ENCODE measurements around the gene MRPS11. TPM values are rescaled to one million over a fixed set of nuclear protein-coding genes. Genes with fewer than 3 reads are reported as not detected.
A peak's percentile ranks its signal among the peaks of the same experiment; 100 is the strongest.

MRPS11 gene
- total RNA-seq, 1 donor from 2014 or later: 45.2 TPM

DNA sequence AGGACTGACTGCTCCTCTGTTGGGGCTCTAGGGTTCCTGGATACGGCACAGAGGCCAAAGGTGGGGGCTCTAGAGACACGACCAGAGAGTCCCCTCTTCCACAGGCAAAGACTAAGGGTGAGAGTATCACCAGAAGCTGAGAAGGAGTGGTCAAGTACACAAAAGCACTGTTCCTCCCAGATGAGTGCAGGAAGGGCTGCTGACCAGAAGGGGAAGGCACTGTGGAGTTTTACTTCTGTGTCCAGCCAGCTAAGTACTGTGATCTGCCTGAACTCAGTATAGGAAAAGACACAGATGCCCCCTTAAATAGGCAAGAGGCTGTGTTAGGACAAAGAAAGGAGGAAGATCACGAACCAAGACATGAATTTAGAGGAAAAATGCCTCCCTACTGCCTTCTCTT is 11.7 kb downstream of the MRPS11 start:
- peaks cover 7% of the 10 kb centered on the region for H3K36me3 Mint-ChIP-seq
- no peak overlapping the region for H3K27ac Mint-ChIP-seq
- no peaks in the 10 kb centered on the region for H3K27me3 Mint-ChIP-seq
- no peak for TF ChIP-seq CTCF (conservative IDR thresholded peaks at IDR 0.05)
- H3K4me3 Mint-ChIP-seq: no peak overlapping the region
- DNase-seq (ENCODE audit: extremely low spot score, unreplicated experiment): no peak
- no peaks in the 10 kb centered on the region for H3K9me3 Mint-ChIP-seq
- H3K4me1 Mint-ChIP-seq (ENCODE audit: unreplicated experiment): no peaks in the 10 kb centered on the region

DNA sequence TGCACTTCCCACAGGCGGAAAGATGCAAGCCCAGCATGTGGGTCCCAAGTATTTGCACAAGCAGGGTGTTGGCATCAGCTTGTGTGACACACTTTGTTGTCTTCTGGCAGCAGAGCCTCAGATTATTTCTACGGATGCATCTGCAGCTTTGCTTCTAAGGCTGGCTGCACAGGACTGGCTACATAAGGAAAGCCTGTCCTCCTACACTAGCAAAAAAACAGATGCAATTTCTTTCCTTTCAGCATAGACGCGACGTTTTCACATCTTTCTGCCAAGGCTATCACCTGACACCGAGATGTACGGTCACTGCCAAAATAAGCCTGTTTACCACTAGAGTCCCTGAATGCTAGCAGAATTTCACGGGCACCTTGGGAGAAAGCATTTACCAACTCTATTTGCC is 13.5 kb downstream of the MRPS11 start:
- Mint-ChIP-seq H3K4me1 (ENCODE audit: unreplicated experiment) (peaks cover 5% of the 10 kb centered on the region), H3K27ac (no peak overlapping the region), H3K4me3 (no peak overlapping the region), H3K36me3 (peaks cover 7% of the 10 kb centered on the region), H3K27me3 (peaks cover 8% of the 10 kb centered on the region), H3K9me3 (no peaks in the 10 kb centered on the region)
- DNase-seq (ENCODE audit: extremely low spot score, unreplicated experiment): no peak
- TF ChIP-seq CTCF (conservative IDR thresholded peaks at IDR 0.05): no peak

GRCh38 chr15:88482263-88482662 is 14.8 kb downstream of the MRPS11 start:
- peaks cover 7% of the 10 kb centered on the region for H3K36me3 Mint-ChIP-seq
- no peaks in the 10 kb centered on the region for H3K9me3 Mint-ChIP-seq
- TF ChIP-seq CTCF (conservative IDR thresholded peaks at IDR 0.05): no peak
- peaks cover 11% of the 10 kb centered on the region for H3K27me3 Mint-ChIP-seq
- H3K27ac Mint-ChIP-seq: no peak overlapping the region
- no peak for DNase-seq (ENCODE audit: extremely low spot score, unreplicated experiment)
- no peak overlapping the region for H3K4me3 Mint-ChIP-seq
- H3K4me1 Mint-ChIP-seq (ENCODE audit: unreplicated experiment): peaks cover 5% of the 10 kb centered on the region

GRCh38 chr15:88484682-88485331 is 17.3 kb downstream of the MRPS11 start:
- TF ChIP-seq CTCF (conservative IDR thresholded peaks at IDR 0.05): no peak
- DNase-seq (ENCODE audit: extremely low spot score, unreplicated experiment): no peak
- no peak overlapping the region for H3K4me3 Mint-ChIP-seq
- no peak overlapping the region for H3K27ac Mint-ChIP-seq
- no peaks in the 10 kb centered on the region for H3K9me3 Mint-ChIP-seq
- peaks cover 14% of the 10 kb centered on the region for H3K27me3 Mint-ChIP-seq
- H3K4me1 Mint-ChIP-seq (ENCODE audit: unreplicated experiment): peaks cover 5% of the 10 kb centered on the region
- H3K36me3 Mint-ChIP-seq: peaks cover 3% of the 10 kb centered on the region

GRCh38 chr15:88487178-88487795 is 19.8 kb downstream of the MRPS11 start:
- H3K27ac Mint-ChIP-seq: peak overlapping the region; percentile 10
- no peak overlapping the region for H3K4me3 Mint-ChIP-seq
- no peak for DNase-seq (ENCODE audit: extremely low spot score, unreplicated experiment)
- peaks cover 14% of the 10 kb centered on the region for H3K27me3 Mint-ChIP-seq
- no peaks in the 10 kb centered on the region for H3K9me3 Mint-ChIP-seq
- H3K4me1 Mint-ChIP-seq (ENCODE audit: unreplicated experiment): peaks cover 5% of the 10 kb centered on the region
- no peak for TF ChIP-seq CTCF (conservative IDR thresholded peaks at IDR 0.05)
- peaks cover 3% of the 10 kb centered on the region for H3K36me3 Mint-ChIP-seq

All from type B pancreatic cell (in vitro differentiated cells).